ENCODE results near the gene COPG2.
A peak's percentile ranks its signal among the peaks of the same experiment; 100 is the strongest.

COPG2 gene

GRCh38 chr7:130490311-130490791, 178.2 kb downstream of the COPG2 start:
- H3K27me3 Mint-ChIP-seq (ENCODE audit: low read depth) = peaks cover 75% of the 10 kb centered on the region
- peaks cover 7% of the 10 kb centered on the region for H3K9me3 Mint-ChIP-seq
- H3K4me3 Mint-ChIP-seq = no peak overlapping the region
- peaks cover 19% of the 10 kb centered on the region for H3K4me1 Mint-ChIP-seq (ENCODE audit: low read depth)
- H3K36me3 Mint-ChIP-seq (ENCODE audit: low read depth) = no peaks in the 10 kb centered on the region
- no peak overlapping the region for H3K27ac Mint-ChIP-seq

- Mint-ChIP-seq H3K36me3 (ENCODE audit: low read depth) (no peaks in the 10 kb centered on the region), H3K4me1 (ENCODE audit: low read depth) (peaks cover 21% of the 10 kb centered on the region), H3K9me3 (peaks cover 7% of the 10 kb centered on the region), H3K27me3 (ENCODE audit: low read depth) (peaks cover 75% of the 10 kb centered on the region), H3K4me3 (no peak overlapping the region), H3K27ac (no peak overlapping the region)
Observed at GRCh38 chr7:130489140-130489983, 179.2 kb downstream of the COPG2 start.

GRCh38 chr7:130488392-130489139, 180.0 kb downstream of the COPG2 start:
- peaks cover 7% of the 10 kb centered on the region for H3K9me3 Mint-ChIP-seq
- H3K27me3 Mint-ChIP-seq (ENCODE audit: low read depth) = peaks cover 75% of the 10 kb centered on the region
- H3K4me1 Mint-ChIP-seq (ENCODE audit: low read depth) = peaks cover 21% of the 10 kb centered on the region
- H3K4me3 Mint-ChIP-seq = no peak overlapping the region
- no peaks in the 10 kb centered on the region for H3K36me3 Mint-ChIP-seq (ENCODE audit: low read depth)
- H3K27ac Mint-ChIP-seq = no peak overlapping the region

GRCh38 chr7:130486954-130487436, 181.6 kb downstream of the COPG2 start:
- Mint-ChIP-seq H3K4me1 (ENCODE audit: low read depth) (peaks cover 16% of the 10 kb centered on the region), H3K36me3 (ENCODE audit: low read depth) (no peaks in the 10 kb centered on the region), H3K27me3 (ENCODE audit: low read depth) (peaks cover 61% of the 10 kb centered on the region)

DNA sequence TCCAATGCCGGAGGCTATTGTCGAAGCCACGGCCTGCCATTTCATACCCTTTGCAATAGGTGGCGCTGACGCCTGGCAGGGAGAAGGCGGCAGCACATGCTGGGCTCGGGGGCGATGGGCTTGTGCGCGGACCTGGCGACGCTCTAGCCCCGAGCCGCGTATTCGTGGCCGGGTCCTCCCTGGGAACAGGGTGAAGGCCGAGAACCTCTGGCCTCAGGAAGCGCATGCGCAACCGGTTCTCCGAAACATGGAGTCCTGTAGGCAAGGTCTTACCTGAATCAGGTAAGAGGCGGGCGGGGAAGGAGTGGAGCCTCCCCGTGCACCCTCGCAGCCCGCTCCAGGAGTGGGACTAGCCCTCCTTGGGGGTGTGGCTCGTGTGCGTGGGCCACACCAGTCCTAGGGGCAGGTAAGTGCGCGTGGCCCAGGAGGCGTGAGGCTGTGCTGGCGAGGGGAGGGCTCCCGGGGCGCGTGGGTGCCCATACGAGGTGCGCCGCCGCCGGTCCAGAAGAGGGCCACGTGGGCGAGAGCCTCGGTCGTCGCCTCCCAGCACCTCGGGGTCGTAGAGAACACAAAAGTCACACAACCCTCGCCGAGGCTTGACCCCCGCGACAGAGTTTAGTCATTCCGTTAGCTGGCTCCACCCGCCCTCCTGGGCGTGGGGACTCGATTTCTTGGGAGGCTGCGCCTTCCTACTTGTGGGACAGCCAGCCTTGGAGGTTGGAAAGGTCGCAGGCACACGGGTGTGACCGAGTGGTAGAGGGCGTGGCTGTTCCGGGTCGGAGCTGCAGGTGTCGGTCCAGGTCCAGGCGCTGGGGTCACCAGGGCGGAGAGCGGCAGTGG, 182.2 kb downstream of the COPG2 start:
- no peaks in the 10 kb centered on the region for H3K36me3 Mint-ChIP-seq (ENCODE audit: low read depth)
- H3K27ac Mint-ChIP-seq = no peak overlapping the region
- H3K4me1 Mint-ChIP-seq (ENCODE audit: low read depth) = peaks cover 16% of the 10 kb centered on the region
- H3K27me3 Mint-ChIP-seq (ENCODE audit: low read depth) = peaks cover 58% of the 10 kb centered on the region
- H3K9me3 Mint-ChIP-seq = no peaks in the 10 kb centered on the region
- peak overlapping the region; percentile 74 for H3K4me3 Mint-ChIP-seq

More at GRCh38 chr7:130486954-130487436, 181.6 kb downstream of the COPG2 start:
- Mint-ChIP-seq H3K27ac (no peak overlapping the region), H3K4me3 (peak overlapping the region; percentile 54), H3K9me3 (no peaks in the 10 kb centered on the region)

GRCh38 chr7:130485734-130486113, 182.8 kb downstream of the COPG2 start:
- H3K4me1 Mint-ChIP-seq (ENCODE audit: low read depth) = peaks cover 12% of the 10 kb centered on the region
- H3K36me3 Mint-ChIP-seq (ENCODE audit: low read depth) = no peaks in the 10 kb centered on the region
- H3K9me3 Mint-ChIP-seq = no peaks in the 10 kb centered on the region
- H3K27me3 Mint-ChIP-seq (ENCODE audit: low read depth) = peaks cover 52% of the 10 kb centered on the region
- H3K27ac Mint-ChIP-seq = no peak overlapping the region
- peak overlapping the region; percentile 18 for H3K4me3 Mint-ChIP-seq

DNA sequence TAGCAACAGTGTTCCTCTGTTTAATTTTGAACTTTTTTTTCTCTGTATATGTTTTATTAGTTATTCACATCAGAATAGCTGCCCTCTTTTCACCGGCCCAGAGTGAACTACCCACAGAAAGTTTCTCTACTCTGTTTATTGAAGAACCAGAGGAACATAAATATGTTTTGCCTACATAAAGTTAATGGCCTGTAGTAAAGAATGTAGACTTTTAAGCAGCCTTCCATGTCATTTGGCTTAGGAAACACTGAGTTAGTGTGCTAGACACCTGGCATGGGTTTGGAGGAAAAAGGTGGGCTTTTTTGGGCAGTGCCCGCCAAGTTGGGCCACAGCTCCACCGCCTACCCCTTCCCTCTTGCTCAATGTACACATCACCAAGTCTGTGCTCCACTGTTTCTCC, 185.5 kb downstream of the COPG2 start:
- H3K4me3 Mint-ChIP-seq = no peak overlapping the region
- no peaks in the 10 kb centered on the region for H3K36me3 Mint-ChIP-seq (ENCODE audit: low read depth)
- no peak overlapping the region for H3K27ac Mint-ChIP-seq
- peaks cover 37% of the 10 kb centered on the region for H3K27me3 Mint-ChIP-seq (ENCODE audit: low read depth)
- H3K4me1 Mint-ChIP-seq (ENCODE audit: low read depth) = peaks cover 12% of the 10 kb centered on the region
- H3K9me3 Mint-ChIP-seq = peaks cover 4% of the 10 kb centered on the region

- H3K4me3 Mint-ChIP-seq = no peak overlapping the region
- H3K4me1 Mint-ChIP-seq (ENCODE audit: low read depth) = peaks cover 9% of the 10 kb centered on the region
- H3K9me3 Mint-ChIP-seq = peaks cover 4% of the 10 kb centered on the region
- H3K27ac Mint-ChIP-seq = no peak overlapping the region
- peaks cover 29% of the 10 kb centered on the region for H3K27me3 Mint-ChIP-seq (ENCODE audit: low read depth)
- H3K36me3 Mint-ChIP-seq (ENCODE audit: low read depth) = no peaks in the 10 kb centered on the region
Observed at GRCh38 chr7:130481898-130482297, 186.7 kb downstream of the COPG2 start.

DNA sequence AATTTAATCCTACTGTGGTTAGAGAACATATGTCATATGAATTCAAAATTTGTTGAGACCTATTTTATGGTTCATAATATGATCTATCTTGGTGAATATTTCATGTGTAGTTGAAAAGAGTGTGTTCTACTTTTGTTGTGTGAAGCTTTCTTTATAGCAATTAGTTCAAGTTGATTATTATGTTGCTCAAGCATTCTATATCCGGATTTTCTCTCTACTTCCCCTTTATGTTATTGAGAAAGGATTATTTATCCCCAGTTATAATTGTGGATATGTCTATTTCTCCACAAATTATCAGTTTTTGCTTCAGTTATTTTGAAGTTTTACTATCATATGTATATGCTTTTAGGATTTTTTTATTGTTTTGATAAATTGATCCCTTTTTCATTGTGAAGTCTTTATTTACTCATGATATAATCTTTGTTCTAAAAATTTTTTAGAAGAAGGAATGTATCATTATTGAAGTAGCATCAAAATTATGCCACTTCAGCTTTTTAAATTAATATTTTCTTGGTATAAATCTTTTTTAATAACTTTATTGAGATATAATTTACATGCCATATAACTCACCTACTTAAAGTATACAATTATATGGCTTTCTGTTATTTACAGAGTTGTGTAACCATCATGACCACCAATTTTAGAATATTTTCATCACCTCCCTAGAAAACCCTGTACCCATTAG, 188.7 kb downstream of the COPG2 start:
- no peak overlapping the region for H3K27ac Mint-ChIP-seq
- H3K4me1 Mint-ChIP-seq (ENCODE audit: low read depth) = no peaks in the 10 kb centered on the region
- no peaks in the 10 kb centered on the region for H3K36me3 Mint-ChIP-seq (ENCODE audit: low read depth)
- H3K27me3 Mint-ChIP-seq (ENCODE audit: low read depth) = peaks cover 20% of the 10 kb centered on the region
- peaks cover 4% of the 10 kb centered on the region for H3K9me3 Mint-ChIP-seq
- H3K4me3 Mint-ChIP-seq = no peak overlapping the region

GRCh38 chr7:130478991-130479390, 189.6 kb downstream of the COPG2 start:
- H3K36me3 Mint-ChIP-seq (ENCODE audit: low read depth) = no peaks in the 10 kb centered on the region
- H3K4me1 Mint-ChIP-seq (ENCODE audit: low read depth) = no peaks in the 10 kb centered on the region
- no peak overlapping the region for H3K27ac Mint-ChIP-seq
- H3K27me3 Mint-ChIP-seq (ENCODE audit: low read depth) = peaks cover 12% of the 10 kb centered on the region
- H3K4me3 Mint-ChIP-seq = no peak overlapping the region
- H3K9me3 Mint-ChIP-seq = peaks cover 4% of the 10 kb centered on the region

GRCh38 chr7:130476297-130477150, 192.0 kb downstream of the COPG2 start:
- Mint-ChIP-seq H3K4me3 (no peak overlapping the region), H3K27ac (no peak overlapping the region), H3K9me3 (peaks cover 4% of the 10 kb centered on the region), H3K4me1 (ENCODE audit: low read depth) (no peaks in the 10 kb centered on the region), H3K27me3 (ENCODE audit: low read depth) (peaks cover 12% of the 10 kb centered on the region), H3K36me3 (ENCODE audit: low read depth) (no peaks in the 10 kb centered on the region)

DNA sequence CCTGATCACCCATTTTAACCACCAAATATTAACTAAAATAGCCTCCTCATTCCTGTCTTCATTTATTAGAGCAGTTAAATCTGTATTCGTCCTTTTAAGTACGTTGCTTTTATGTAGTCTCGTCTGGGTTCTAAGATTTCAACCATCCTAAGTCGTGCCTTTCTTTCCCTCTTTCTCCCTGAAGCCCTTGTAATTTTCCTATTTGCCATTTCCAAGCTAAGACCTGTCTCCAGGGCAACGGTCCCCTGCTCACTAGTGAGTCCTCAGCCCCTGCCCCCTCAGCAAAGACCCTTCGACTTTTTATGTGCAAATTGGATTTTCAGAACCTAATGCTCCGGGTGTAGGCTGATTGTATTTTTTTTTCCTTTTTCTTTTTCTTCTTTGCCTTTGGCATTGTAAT, 192.8 kb downstream of the COPG2 start:
- H3K9me3 Mint-ChIP-seq = peaks cover 4% of the 10 kb centered on the region
- H3K27ac Mint-ChIP-seq = no peak overlapping the region
- H3K4me3 Mint-ChIP-seq = no peak overlapping the region
- H3K27me3 Mint-ChIP-seq (ENCODE audit: low read depth) = peaks cover 15% of the 10 kb centered on the region
- no peaks in the 10 kb centered on the region for H3K36me3 Mint-ChIP-seq (ENCODE audit: low read depth)
- no peaks in the 10 kb centered on the region for H3K4me1 Mint-ChIP-seq (ENCODE audit: low read depth)

DNA sequence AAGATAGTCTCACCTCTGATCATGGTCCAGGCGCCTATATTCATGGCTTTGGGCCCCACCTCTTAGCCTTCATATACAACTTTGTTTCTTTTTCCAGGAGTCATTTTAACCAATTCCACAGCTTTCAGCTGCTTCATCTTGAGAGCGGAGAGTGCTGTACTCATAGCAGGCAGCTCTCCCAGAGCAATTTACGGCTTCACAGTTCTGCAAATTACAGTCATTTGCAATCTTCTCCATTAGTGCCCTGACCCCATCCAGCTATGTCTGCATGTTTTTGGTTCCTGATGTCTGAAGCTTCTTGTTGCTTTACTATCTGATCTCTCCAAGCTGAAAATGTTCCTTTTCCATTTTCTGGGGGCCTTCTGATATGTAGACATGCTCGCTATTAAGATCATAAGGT, 194.7 kb downstream of the COPG2 start:
- Mint-ChIP-seq H3K4me1 (ENCODE audit: low read depth) (no peaks in the 10 kb centered on the region), H3K36me3 (ENCODE audit: low read depth) (no peaks in the 10 kb centered on the region), H3K4me3 (no peak overlapping the region), H3K27ac (no peak overlapping the region), H3K27me3 (ENCODE audit: low read depth) (peaks cover 15% of the 10 kb centered on the region), H3K9me3 (no peaks in the 10 kb centered on the region)

All from T-helper 1 cell treated with Interleukin-12 subunit alpha and Interleukin-12 subunit beta and Interleukin-4 antibody, amounts not matched to agents 30 μg/mL and 1 μg/mL, for 36 hours (primary cell).